Natural killer cell treated with Interleukin-12 subunit alpha and Interleukin-12 subunit beta and Interleukin-15 and Interleukin-18, amount 100 ng/mL, for 72 hours (primary cell): ENCODE measurements around the gene UBE2R2. TPM values are rescaled to one million over a fixed set of nuclear protein-coding genes. Genes with fewer than 3 reads are reported as not detected.
"Not testable (repeated sequence)": the region's sequence is repeated elsewhere in the genome, so short reads cannot be mapped to it uniquely, and the experiment has no call there.

Source experiments
- ATAC-seq, 2 donors: fragments of 150-1000 bp; cut with Tn5 transposase in 1 of 2; sonication (Bioruptor Pico), chemical (Tn5 transposase) in 1 of 2; 2 replicates each; pipeline ENCODE4 v1.10.0; 2021
- DNase-seq: peaks from one replicate; pipeline ENCODE4 v3.0.0; 2022; ENCODE audit warnings: low spot score
- H3K27ac Mint-ChIP-seq, 2 donors: 1 replicate in 1 of 2; 2 replicates in 1 of 2; pipeline ENCODE4 v1.8.0; 2022; ENCODE audit warnings: mixed read lengths in 2 of 2, mild to moderate bottlenecking in 1 of 2, moderate library complexity in 1 of 2
- H3K27me3 Mint-ChIP-seq, 2 donors: 1 replicate in 1 of 2; 2 replicates in 1 of 2; pipeline ENCODE4 v1.8.0; 2022; ENCODE audit warnings: mixed read lengths in 2 of 2
- H3K36me3 Mint-ChIP-seq: one replicate; pipeline ENCODE4 v1.8.0; 2022; ENCODE audit warnings: mixed read lengths
- H3K4me1 Mint-ChIP-seq, 2 donors: 1 replicate in 1 of 2; 2 replicates in 1 of 2; pipeline ENCODE4 v1.8.0; 2022; ENCODE audit warnings: low read depth in 2 of 2, mixed read lengths in 2 of 2, mild to moderate bottlenecking in 1 of 2
- H3K4me3 Mint-ChIP-seq: one replicate; pipeline ENCODE4 v1.8.0; 2022; ENCODE audit warnings: mixed read lengths
- H3K9me3 Mint-ChIP-seq: 2 replicates; pipeline ENCODE4 v1.8.0; 2022; ENCODE audit warnings: mixed read lengths
- total RNA-seq, 2 donors: library from RNA; stranded (reverse); gene quantifications; one replicate each; pipeline ENCODE4 v1.2.3, GENCODE V29; 2022

Gene UBE2R2
- total RNA-seq, 2 donors from 2014 or later: 37.5 to 40.0 TPM

DNA sequence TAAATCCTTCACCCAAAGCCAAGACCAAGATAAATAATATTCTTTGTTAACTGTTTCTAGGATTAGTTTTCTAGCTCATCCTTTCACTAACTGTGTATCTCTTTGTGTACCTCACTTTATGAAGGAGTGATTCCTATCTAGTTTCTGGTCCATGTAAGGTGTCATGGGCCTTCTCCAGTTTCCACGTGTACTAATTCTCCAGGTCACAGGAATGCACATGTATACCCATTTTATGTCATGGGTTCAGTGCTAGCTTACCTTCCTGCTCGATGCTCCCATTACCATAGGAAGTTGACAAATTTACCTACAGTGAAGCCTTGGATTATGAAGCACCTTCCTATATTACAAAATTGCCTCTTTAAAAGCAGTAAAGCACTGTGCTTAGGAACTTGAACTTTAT is 27.5 kb upstream of the UBE2R2 start:
- not testable (repeated sequence) for H3K4me3 Mint-ChIP-seq, DNase-seq, H3K9me3 Mint-ChIP-seq, H3K36me3 Mint-ChIP-seq, H3K4me1 Mint-ChIP-seq, H3K27ac Mint-ChIP-seq, ATAC-seq
- peaks cover 19 to 30% of the 10 kb centered on the region in 2 donors for H3K27me3 Mint-ChIP-seq

DNA sequence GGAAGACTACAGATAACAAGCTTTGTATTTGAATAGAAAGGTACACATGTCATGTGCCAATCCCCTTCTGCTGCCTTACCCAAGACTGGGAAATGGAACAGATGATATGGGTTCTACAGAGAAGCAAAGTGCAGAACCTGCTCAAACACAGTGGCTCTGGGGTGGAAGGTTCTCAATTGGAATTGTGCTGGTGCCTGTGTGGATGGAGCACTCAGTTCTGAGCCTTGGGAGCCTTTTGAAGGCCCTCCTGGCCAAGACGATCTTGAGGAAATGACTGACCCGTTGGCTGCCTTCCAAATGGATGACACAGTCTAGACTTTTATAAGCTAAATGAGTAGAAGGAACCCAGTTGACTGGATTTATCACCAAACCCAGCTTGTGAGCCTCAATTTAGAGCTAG is 25.8 kb upstream of the UBE2R2 start:
- Mint-ChIP-seq H3K27me3 (peaks cover 21 to 32% of the 10 kb centered on the region in 2 donors), H3K36me3 (no peaks in the 10 kb centered on the region), H3K9me3 (no peaks in the 10 kb centered on the region), H3K4me3 (no peak overlapping the region), H3K4me1 (no peaks in the 10 kb centered on the region), H3K27ac (no peak overlapping the region)
- ATAC-seq: no peak
- no peak for DNase-seq

DNA sequence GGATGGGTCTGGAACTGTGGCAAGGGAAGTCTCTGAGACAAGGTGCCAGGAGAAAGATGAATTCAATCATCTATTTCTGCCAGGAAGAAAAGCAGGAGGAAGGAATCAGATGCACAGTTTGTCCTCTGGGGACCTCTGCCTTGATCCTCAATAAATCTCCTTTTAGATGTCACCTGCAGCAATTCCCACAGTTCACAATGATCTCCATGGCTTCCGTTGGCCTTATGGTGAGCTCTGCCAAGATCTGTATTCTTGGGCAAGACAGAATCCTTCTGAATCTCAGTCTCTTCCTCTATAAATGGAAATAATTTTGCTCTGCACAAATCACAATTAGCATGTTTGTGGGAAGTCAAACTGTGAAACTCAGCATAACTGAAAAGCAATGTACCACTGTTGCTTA is 23.5 kb upstream of the UBE2R2 start:
- H3K27ac Mint-ChIP-seq, DNase-seq, H3K9me3 Mint-ChIP-seq, H3K4me3 Mint-ChIP-seq, H3K4me1 Mint-ChIP-seq, H3K36me3 Mint-ChIP-seq, ATAC-seq: not testable (repeated sequence)
- H3K27me3 Mint-ChIP-seq: peaks cover 21 to 44% of the 10 kb centered on the region in 2 donors

DNA sequence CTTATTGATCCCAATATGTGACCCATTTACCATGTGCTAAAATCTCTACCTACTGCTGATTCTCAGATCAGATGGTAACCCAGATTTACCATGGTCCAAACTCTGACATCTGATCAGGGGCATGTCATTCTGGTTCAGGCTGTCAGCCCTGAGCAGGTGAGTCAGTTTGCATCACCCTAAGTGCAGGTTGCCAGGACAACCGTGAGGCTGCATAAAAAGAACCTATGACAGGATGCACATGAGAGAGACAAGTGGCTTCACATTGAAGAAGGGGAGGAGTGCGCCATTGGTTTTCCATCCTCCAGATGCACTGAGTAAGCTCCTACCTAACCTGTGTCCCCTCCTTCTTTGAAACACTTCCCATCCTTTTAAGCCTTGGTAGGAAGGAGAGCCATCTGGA is 22.4 kb upstream of the UBE2R2 start:
- Mint-ChIP-seq H3K4me3 (no peak overlapping the region), H3K9me3 (no peaks in the 10 kb centered on the region), H3K27me3 (peaks cover 25 to 52% of the 10 kb centered on the region in 2 donors), H3K36me3 (no peaks in the 10 kb centered on the region), H3K4me1 (no peaks in the 10 kb centered on the region), H3K27ac (no peak overlapping the region)
- ATAC-seq: no peak
- no peak for DNase-seq

DNA sequence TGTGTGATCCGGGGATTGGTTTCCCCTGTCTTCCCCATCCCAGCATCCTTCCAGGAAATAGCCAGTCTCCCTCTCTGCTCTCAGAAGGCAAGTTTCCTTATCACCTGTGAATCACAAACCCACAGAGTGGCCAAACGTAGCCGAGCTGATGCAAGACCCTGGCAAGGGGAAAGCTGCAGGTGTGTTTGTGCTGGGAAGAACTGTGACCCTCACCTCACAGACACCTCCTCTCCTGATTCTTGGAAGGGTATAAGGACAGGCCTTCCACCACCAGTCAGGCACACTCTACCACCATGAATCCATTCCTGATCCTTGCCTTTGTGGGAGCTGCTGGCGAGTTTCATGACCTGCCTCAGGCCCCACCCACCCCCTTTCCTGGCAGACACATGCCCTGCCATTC is 21.7 kb upstream of the UBE2R2 start, which contains the start of gene PRSS3:
TSS of gene PRSS3 (plus strand) at position 281 of the 400 bp plus-strand sequence. CDS start at position 294, 13 bp downstream.
- ATAC-seq (no peak), DNase-seq (no peak)
- Mint-ChIP-seq H3K27ac (no peak within 1 kb of the TSS), H3K27me3 (peaks cover 27 to 52% of the 10 kb centered on the region in 2 donors), H3K9me3 (no peaks in the 10 kb centered on the region), H3K4me3 (no peak within 1 kb of the TSS), H3K36me3 (no peaks in the 10 kb centered on the region), H3K4me1 (no peaks in the 10 kb centered on the region)

DNA sequence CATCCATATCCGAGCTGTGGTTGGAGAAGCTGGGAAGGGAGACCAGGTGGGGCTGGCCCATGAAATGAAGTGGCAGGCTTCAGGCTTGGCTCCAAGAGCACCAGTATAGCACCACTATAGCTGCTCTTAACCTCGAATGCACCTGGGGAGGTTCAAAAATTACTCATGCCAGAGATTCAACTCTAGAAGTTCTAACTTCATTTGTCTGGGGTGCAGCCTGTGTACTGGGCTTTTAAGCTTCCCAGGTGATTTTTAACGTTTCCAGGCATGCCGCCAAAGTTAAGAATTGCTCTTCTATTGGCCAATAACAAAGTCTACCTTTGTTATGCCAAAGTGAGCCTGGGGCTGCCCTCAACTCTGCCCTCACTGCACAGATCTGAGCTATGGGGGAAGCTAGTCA is 21.1 kb upstream of the UBE2R2 start:
- Mint-ChIP-seq H3K9me3 (no peaks in the 10 kb centered on the region), H3K4me1 (no peaks in the 10 kb centered on the region), H3K4me3 (no peak overlapping the region), H3K36me3 (no peaks in the 10 kb centered on the region), H3K27me3 (peaks cover 30 to 52% of the 10 kb centered on the region in 2 donors), H3K27ac (no peak overlapping the region)
- DNase-seq: no peak
- no peak for ATAC-seq

DNA sequence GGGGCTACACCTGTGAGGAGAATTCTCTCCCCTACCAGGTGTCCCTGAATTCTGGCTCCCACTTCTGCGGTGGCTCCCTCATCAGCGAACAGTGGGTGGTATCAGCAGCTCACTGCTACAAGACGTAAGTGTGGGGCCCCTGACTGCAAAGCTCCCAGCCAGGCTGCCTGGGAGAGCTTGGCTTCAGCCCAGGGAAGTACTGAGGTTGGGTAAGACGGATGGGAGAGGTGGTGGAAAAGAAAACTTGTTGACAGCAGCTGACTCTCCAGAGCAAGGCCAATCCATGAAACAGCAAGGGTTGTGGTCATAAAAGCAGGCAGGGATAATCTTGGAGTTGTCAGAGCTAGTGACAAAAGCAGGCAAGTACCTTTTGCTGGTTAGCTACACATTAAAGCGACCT is 20.3 kb upstream of the UBE2R2 start:
- H3K4me3 Mint-ChIP-seq, DNase-seq, H3K36me3 Mint-ChIP-seq, H3K4me1 Mint-ChIP-seq, ATAC-seq, H3K27ac Mint-ChIP-seq, H3K9me3 Mint-ChIP-seq: not testable (repeated sequence)
- H3K27me3 Mint-ChIP-seq: peaks cover 31 to 50% of the 10 kb centered on the region in 2 donors

DNA sequence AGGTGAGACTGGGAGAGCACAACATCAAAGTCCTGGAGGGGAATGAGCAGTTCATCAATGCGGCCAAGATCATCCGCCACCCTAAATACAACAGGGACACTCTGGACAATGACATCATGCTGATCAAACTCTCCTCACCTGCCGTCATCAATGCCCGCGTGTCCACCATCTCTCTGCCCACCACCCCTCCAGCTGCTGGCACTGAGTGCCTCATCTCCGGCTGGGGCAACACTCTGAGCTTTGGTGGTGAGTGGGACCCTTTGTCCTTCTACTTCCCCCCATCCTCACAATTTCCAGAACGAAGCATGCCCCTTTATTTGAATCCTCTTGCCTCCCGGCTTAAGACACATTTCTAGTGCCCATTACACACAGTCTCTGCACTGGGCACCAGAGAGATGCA is 19.1 kb upstream of the UBE2R2 start:
- Mint-ChIP-seq H3K9me3 (peaks cover 2% of the 10 kb centered on the region), H3K27ac (no peak overlapping the region), H3K4me3 (no peak overlapping the region), H3K27me3 (peaks cover 28 to 48% of the 10 kb centered on the region in 2 donors), H3K4me1 (no peaks in the 10 kb centered on the region), H3K36me3 (no peaks in the 10 kb centered on the region)
- ATAC-seq (no peak), DNase-seq (no peak)

DNA sequence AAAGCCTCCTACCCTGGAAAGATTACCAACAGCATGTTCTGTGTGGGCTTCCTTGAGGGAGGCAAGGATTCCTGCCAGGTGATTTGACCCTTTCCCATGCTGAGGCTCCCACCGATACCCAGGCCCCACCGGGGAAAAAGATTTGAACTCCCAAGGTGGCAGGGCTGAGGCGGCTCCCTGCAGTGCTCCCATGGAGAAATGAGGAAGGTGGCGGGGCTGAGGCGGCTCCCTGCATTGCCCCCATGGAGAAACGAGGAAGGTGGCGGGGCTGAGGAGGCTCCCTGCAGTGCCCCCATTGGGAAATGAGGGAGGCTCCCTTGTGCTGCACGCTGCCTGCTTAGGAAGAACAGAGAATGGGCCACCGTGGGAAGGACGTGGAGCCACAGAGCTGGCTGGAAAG is 18.4 kb upstream of the UBE2R2 start:
- DNase-seq (no peak), ATAC-seq (no peak)
- Mint-ChIP-seq H3K27ac (no peak overlapping the region), H3K4me3 (no peak overlapping the region), H3K27me3 (peaks cover 28 to 48% of the 10 kb centered on the region in 2 donors), H3K9me3 (peaks cover 2% of the 10 kb centered on the region), H3K36me3 (no peaks in the 10 kb centered on the region), H3K4me1 (no peaks in the 10 kb centered on the region)

DNA sequence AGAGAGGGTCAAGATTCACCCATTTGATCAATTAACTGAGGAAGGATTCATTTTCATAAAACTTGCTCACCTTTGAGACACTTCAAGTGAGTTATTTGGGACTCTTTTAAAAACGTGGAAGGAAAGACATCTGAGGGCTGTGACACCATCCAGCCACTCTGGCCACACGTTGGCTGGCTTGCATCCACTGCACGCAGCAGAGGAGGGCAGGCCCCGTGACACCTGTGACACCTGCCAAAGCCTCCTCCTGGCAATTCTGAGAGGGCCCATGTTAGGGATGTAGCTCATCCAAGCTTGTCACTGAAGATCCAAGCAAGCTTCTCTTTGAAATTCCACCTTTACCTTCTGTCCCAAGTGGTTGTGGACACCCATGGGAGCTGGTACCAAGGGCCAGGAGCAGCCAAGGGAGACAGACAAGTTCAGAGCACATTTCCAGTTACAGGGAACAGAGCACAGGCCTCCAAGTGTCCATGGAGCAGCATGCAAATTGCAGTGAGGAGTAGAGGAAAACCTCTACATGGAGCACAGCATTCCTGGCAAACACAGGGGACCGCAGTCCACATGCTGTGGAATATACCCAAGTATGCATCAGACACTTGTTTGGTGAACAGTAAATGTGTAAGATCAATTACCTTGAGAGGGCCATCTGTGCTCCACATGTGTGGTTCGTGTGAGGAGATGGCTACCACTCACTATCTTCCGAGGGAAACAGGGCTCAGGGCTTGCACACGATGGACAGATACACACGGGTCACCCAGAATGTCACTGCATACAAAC is 16.8 kb upstream of the UBE2R2 start:
- Mint-ChIP-seq H3K27me3 (peaks cover 22 to 46% of the 10 kb centered on the region in 2 donors), H3K4me1 (no peaks in the 10 kb centered on the region), H3K4me3 (no peak overlapping the region), H3K36me3 (no peaks in the 10 kb centered on the region), H3K9me3 (peaks cover 2% of the 10 kb centered on the region), H3K27ac (no peak overlapping the region)
- ATAC-seq: no peak
- DNase-seq: no peak

DNA sequence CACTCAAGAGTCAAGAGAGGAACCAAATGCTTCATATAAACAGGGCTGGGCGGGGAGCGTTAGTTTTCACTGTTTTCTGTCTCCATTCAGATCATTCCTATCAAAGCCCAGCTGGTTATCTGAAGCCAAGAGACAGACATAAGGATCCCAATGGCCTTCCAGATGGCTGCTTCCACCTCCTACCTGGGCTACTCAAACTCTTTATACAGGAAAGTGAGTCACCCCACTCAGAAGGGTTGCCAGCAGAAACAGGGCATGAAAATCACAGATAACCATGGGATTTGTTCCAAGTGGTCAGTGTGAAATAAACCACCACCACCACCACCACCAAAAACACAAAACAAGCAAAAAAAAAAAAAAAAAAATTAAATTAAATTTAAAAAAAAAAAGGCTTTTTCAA is 16.1 kb upstream of the UBE2R2 start:
- peaks cover 2% of the 10 kb centered on the region for H3K9me3 Mint-ChIP-seq
- no peak overlapping the region for H3K4me3 Mint-ChIP-seq
- no peak for DNase-seq
- H3K36me3 Mint-ChIP-seq: no peaks in the 10 kb centered on the region
- H3K4me1 Mint-ChIP-seq: no peaks in the 10 kb centered on the region
- H3K27ac Mint-ChIP-seq: no peak overlapping the region
- peaks cover 20 to 38% of the 10 kb centered on the region in 2 donors for H3K27me3 Mint-ChIP-seq
- no peak for ATAC-seq

DNA sequence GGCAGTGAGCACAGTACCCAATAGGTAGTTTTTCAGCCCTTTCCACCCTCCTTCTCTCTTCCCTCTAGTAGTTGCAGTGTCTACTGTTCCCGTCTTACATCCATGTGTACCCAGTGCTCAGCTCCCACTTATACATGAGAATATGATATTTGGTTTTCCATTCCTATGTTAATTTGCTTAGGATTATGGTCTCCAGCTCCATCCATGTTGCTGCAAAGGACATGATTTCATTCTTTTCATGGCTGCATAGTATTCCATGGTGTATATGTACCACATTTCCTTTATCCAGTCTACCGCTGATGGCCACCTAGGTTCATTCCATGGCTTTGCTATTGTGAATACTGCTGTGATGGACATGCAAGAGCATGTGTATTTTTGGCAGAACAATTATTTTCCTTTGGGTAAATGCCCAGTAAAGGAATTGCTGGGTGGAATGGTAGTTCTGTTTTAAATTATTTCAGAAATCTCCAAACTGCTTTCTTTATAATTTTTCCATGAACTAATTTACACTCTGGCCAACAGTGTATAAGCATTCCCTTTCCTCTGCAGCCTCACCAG is 14.9 kb upstream of the UBE2R2 start:
- not testable (repeated sequence) for H3K27ac Mint-ChIP-seq

DNA sequence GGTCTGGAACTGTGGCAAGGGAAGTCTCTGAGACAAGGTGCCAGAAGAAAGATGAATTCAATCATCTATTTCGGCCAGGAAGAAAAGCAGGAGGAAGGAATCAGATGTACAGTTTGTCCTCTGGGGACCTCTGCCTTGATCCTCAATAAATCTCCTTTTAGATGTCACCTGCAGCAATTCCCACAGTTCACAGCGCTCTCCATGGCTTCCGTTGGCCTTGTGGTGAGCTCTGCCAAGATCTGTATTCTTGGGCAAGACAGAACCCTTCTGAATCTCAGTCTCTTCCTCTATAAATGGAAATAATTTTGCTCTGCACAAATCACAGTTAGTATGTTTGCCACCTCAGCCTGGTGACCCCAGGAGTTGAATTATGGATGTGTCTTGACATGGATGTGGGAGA is 12.8 kb upstream of the UBE2R2 start:
- not testable (repeated sequence) for DNase-seq, H3K4me1 Mint-ChIP-seq, H3K27ac Mint-ChIP-seq, H3K9me3 Mint-ChIP-seq, H3K36me3 Mint-ChIP-seq, ATAC-seq, H3K4me3 Mint-ChIP-seq
- peaks cover 10 to 20% of the 10 kb centered on the region in 2 donors for H3K27me3 Mint-ChIP-seq

More for the DNA sequence above, 14.9 kb upstream of the UBE2R2 start:
- H3K27me3 Mint-ChIP-seq: peaks cover 20 to 32% of the 10 kb centered on the region in 2 donors
- not testable (repeated sequence) for H3K36me3 Mint-ChIP-seq, ATAC-seq, H3K4me3 Mint-ChIP-seq, H3K9me3 Mint-ChIP-seq, DNase-seq, H3K4me1 Mint-ChIP-seq

DNA sequence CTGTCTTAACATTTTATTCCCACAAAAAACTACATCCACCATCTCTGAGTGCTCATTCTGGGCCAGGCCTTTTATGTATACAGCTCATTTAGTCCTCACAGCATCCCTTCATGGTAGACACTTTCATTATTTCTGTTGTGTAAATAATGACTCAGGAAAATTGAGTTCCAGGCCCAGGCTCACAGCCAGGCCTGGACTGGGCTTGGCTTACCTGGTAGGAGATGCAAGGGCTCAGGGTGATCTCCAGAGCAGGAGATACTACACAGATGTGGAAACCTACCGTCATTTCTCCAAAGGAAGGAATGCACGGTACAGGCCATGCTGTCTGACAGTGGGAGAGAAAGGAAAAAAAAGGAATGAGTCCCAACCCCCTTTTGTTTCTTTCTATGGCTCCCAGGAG is 9.8 kb upstream of the UBE2R2 start:
- H3K4me1 Mint-ChIP-seq, ATAC-seq, H3K9me3 Mint-ChIP-seq, DNase-seq, H3K27ac Mint-ChIP-seq, H3K4me3 Mint-ChIP-seq, H3K36me3 Mint-ChIP-seq: not testable (repeated sequence)
- H3K27me3 Mint-ChIP-seq: peaks cover 2 to 18% of the 10 kb centered on the region in 2 donors
